Measurements from ENCODE around the gene RNF8.

GRCh38 chr6:37304766-37305165 lies 49.0 kb upstream of the RNF8 start:
- TF ChIP-seq CTCF (IDR thresholded peaks at IDR 0.05) (no peak), POLR2A (IDR thresholded peaks at IDR 0.05) (no peak), POLR2AphosphoS5 (IDR thresholded peaks at IDR 0.05) (no peak)
